ENCODE data around the gene SYNE1. TPM values are rescaled to one million over a fixed set of nuclear protein-coding genes. Genes with fewer than 3 reads are reported as not detected.

Gene SYNE1
- total RNA-seq, 4 donors from 2014 or later = 411 to 622 (median 490) TPM

GRCh38 chr6:152129691-152130151, 507.4 kb downstream of the SYNE1 start:
- WGBS, 2 donors = 53 to 60% methylated on average over 9 of the region's 9 CpGs
- H3K4me3 ChIP-seq (replicated peaks in 1 of 3) = no peak overlapping the region
- no peaks in the 10 kb centered on the region for H3K9me3 ChIP-seq
- H3K27me3 ChIP-seq = no peaks in the 10 kb centered on the region
- H3K27ac ChIP-seq = peak overlapping the region in 2 of 3 donors; percentile 43 to 73
- peaks cover 0 to 4% of the 10 kb centered on the region in 2 donors for H3K4me1 ChIP-seq
- TF ChIP-seq CTCF (IDR thresholded peaks at IDR 0.05) = no peak
- no peak for TF ChIP-seq POLR2A (IDR thresholded peaks at IDR 0.05)
- no peak for DNase-seq
- H3K36me3 ChIP-seq = peaks cover 52 to 67% of the 10 kb centered on the region in 2 donors
- intact Hi-C loops (cut with DNase I) = loop anchor here (10.0 kb wide), 1 partner anchor 365 kb away; no protein-coding TSS in a partner anchor

GRCh38 chr6:152127432-152128165, 509.6 kb downstream of the SYNE1 start:
- H3K36me3 ChIP-seq = peaks cover 38 to 52% of the 10 kb centered on the region in 2 donors
- intact Hi-C loops (cut with DNase I) = loop anchor here (10.0 kb wide), 1 partner anchor 363 kb away; no protein-coding TSS in a partner anchor
- no peaks in the 10 kb centered on the region for H3K27me3 ChIP-seq
- no peak overlapping the region for H3K27ac ChIP-seq
- 96 to 98% methylated on average over 8 of the region's 8 CpGs for WGBS, 2 donors
- no peak for DNase-seq
- no peak overlapping the region for H3K4me3 ChIP-seq (replicated peaks in 1 of 3)
- peaks cover 0 to 4% of the 10 kb centered on the region in 2 donors for H3K4me1 ChIP-seq
- TF ChIP-seq CTCF (IDR thresholded peaks at IDR 0.05) (no peak), POLR2A (IDR thresholded peaks at IDR 0.05) (no peak)
- H3K9me3 ChIP-seq = no peaks in the 10 kb centered on the region

GRCh38 chr6:152124429-152125074, 512.6 kb downstream of the SYNE1 start:
- WGBS, 2 donors = 46 to 54% methylated on average over 3 of the region's 3 CpGs
- H3K36me3 ChIP-seq = peaks cover 47 to 52% of the 10 kb centered on the region in 2 donors
- no peak for DNase-seq
- no peaks in the 10 kb centered on the region for H3K27me3 ChIP-seq
- H3K9me3 ChIP-seq = no peaks in the 10 kb centered on the region
- H3K27ac ChIP-seq = no peak overlapping the region
- intact Hi-C loops (cut with DNase I) = loop anchor here (10.0 kb wide), 1 partner anchor 360 kb away; no protein-coding TSS in a partner anchor
- peaks cover 0 to 4% of the 10 kb centered on the region in 2 donors for H3K4me1 ChIP-seq
- H3K4me3 ChIP-seq (replicated peaks in 1 of 3) = no peak overlapping the region
- TF ChIP-seq POLR2A (IDR thresholded peaks at IDR 0.05) (no peak), CTCF (IDR thresholded peaks at IDR 0.05) (peak; percentile 40 to 90 (median 77))

GRCh38 chr6:152123076-152123475, 514.1 kb downstream of the SYNE1 start:
- intact Hi-C loops (cut with DNase I) = loop anchor here (10.0 kb wide), 1 partner anchor 358 kb away; no protein-coding TSS in a partner anchor
- peaks cover 38 to 43% of the 10 kb centered on the region in 2 donors for H3K36me3 ChIP-seq
- H3K9me3 ChIP-seq = no peaks in the 10 kb centered on the region
- H3K27ac ChIP-seq = no peak overlapping the region
- H3K4me1 ChIP-seq = no peaks in the 10 kb centered on the region
- H3K4me3 ChIP-seq (replicated peaks in 1 of 3) = no peak overlapping the region
- no peak for DNase-seq
- no peaks in the 10 kb centered on the region for H3K27me3 ChIP-seq
- no peak for TF ChIP-seq POLR2A (IDR thresholded peaks at IDR 0.05)
- no peak for TF ChIP-seq CTCF (IDR thresholded peaks at IDR 0.05)
- WGBS, 2 donors = 93% methylated on average over 3 of the region's 3 CpGs
